IPS-20b (cell line): ENCODE data around the gene SCAF11.

Source experiments
- H3K27ac ChIP-seq: one replicate; pipeline ENCODE4 v1.5.1; 2013; ENCODE audit warnings: low read length
- H3K27me3 ChIP-seq: 2 replicates; pipeline ENCODE4 v1.6.1; 2013; ENCODE audit warnings: mild to moderate bottlenecking, low read length, inconsistent platforms; ENCODE audit not compliant: insufficient read depth
- H3K36me3 ChIP-seq: 2 replicates; pipeline ENCODE4 v1.6.1; 2013; ENCODE audit warnings: low read depth, mild to moderate bottlenecking, inconsistent platforms, low read length, moderate library complexity; ENCODE audit not compliant: insufficient read depth
- H3K4me1 ChIP-seq: 2 replicates; pipeline ENCODE4 v1.6.1; 2013; ENCODE audit warnings: mild to moderate bottlenecking, control low read depth, inconsistent platforms, low read length, moderate library complexity; ENCODE audit not compliant: insufficient read depth
- H3K4me3 ChIP-seq: 2 replicates; pipeline ENCODE4 v1.5.1; 2013; ENCODE audit warnings: mild to moderate bottlenecking, low read length, inconsistent platforms
- H3K9ac ChIP-seq: 2 replicates; pipeline ENCODE4 v1.6.1; 2013; ENCODE audit warnings: low read depth, mild to moderate bottlenecking, inconsistent platforms, low read length, moderate library complexity
- H3K9me3 ChIP-seq: 2 replicates; pipeline ENCODE4 v1.6.1; 2013; ENCODE audit warnings: mild to moderate bottlenecking, low read depth, low read length, inconsistent platforms; ENCODE audit not compliant: insufficient read depth

Gene SCAF11

DNA sequence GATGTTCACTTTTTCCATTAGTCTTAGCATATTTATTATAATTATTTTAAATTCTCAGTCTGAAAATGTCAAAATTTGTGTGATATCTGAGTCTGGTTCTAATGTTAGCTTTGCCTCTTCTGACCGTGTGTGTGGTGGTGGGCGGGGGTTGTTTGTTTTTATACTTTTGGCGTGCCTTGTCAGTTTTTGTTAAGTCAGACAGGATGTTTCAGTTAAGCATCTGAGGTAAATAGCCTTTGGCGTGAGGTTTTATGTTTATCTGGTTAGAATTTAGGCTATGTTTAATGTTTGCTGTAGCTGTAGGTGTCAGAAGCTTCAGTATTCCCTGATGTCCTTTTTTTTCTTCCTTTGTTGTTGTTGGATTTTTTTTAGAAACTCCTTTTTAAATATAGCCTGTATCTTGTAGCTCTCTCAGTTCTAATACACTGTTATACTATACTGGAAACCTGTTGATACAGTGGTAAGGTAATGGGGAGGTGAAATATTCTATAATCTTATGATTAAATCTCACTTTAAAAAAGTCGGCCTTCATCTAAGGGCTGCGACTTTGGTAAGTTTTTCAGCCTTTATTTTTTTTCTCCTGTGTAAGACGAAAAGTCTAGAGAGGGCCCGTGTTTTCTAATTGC lies 111.6 kb downstream of the SCAF11 start:
- no peak overlapping the region for H3K4me3 ChIP-seq
- no peak overlapping the region for H3K27ac ChIP-seq
- peaks cover 8% of the 10 kb centered on the region; the same call in 1 of the 2 replicates for H3K4me1 ChIP-seq
- H3K9me3 ChIP-seq = no peaks in the 10 kb centered on the region
- H3K36me3 ChIP-seq = peaks cover 67% of the 10 kb centered on the region
- no peaks in the 10 kb centered on the region for H3K27me3 ChIP-seq
- H3K9ac ChIP-seq = no peak overlapping the region

DNA sequence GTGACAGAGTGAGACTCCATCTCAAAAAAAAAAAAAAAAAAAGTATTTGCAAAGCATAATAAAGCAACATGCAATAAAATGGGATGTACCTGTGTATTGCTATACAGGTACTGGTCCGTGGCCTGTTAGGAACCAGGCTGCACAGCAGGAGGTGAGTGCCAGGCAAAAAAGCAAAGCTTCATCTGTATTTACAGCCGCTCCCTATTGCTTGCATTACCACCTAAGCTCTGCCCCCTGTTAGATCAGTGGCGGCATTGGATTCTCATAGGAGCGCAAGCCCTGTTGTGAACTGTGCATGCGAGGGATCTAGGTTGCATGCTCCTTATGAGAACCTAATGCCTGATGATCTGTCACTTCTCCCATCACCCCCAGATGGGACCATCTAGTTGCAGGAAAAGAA lies 113.3 kb downstream of the SCAF11 start:
- no peaks in the 10 kb centered on the region for H3K27me3 ChIP-seq
- peaks cover 76% of the 10 kb centered on the region for H3K36me3 ChIP-seq
- no peaks in the 10 kb centered on the region for H3K9me3 ChIP-seq
- no peak overlapping the region for H3K4me3 ChIP-seq
- H3K4me1 ChIP-seq = peaks cover 8% of the 10 kb centered on the region; the same call in 1 of the 2 replicates
- H3K9ac ChIP-seq = no peak overlapping the region
- H3K27ac ChIP-seq = no peak overlapping the region

DNA sequence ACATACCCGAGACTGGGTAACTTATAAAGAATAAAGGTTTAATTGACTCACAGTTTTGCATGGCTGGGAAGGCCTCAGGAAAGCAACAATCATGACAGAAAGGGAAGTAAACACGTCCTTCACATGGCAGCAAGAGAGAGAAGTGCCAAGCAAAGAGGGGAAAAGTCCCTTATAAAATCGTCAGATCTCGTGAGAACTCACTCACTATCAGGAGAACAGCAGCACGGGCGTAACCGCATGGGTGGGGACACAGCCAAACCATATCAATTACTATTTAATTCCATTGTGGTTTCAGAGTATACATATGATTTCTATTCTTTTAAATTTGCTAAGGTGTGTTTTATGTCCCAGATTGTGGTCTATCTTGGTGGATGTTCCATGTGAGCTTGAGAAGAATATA lies 117.9 kb downstream of the SCAF11 start:
- no peaks in the 10 kb centered on the region for H3K9me3 ChIP-seq
- no peak overlapping the region for H3K4me3 ChIP-seq
- H3K27ac ChIP-seq = no peak overlapping the region
- no peaks in the 10 kb centered on the region for H3K27me3 ChIP-seq
- peaks cover 57% of the 10 kb centered on the region for H3K36me3 ChIP-seq
- H3K4me1 ChIP-seq = no peaks in the 10 kb centered on the region
- no peak overlapping the region for H3K9ac ChIP-seq
